GM19043 (cell line): ENCODE data around the gene ALG1.
"Not testable (repeated sequence)": the region's sequence is repeated elsewhere in the genome, so short reads cannot be mapped to it uniquely, and the experiment has no call there.

Experiments
- ATAC-seq: cut with Tn5 transposase; IDR thresholded peaks from one replicate; pipeline ENCODE4 v1.9.1; 2021; ENCODE audit warnings: low read depth; ENCODE audit not compliant: unreplicated experiment

ALG1 gene

DNA sequence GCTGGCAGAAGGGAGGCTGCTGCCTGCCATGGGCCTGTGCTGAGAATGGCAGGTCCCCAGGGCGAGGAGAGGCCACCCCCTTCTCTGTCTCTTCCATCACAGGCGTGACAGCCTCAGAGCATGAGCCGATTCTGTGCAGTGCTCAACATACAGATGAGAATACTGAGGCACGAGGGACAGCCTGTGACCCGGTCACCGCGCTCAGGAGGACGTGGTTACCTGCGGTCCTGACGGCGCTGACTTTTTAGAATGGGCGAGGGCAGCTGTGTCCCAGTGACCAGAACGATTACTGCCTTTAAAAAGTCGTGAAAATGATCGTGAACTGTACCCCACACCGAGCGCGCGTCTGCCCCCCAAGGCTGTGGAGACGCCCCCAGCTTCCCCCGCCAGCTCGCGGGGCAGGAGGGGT is 25.4 kb downstream of the ALG1 start:
- not testable (repeated sequence) for ATAC-seq

DNA sequence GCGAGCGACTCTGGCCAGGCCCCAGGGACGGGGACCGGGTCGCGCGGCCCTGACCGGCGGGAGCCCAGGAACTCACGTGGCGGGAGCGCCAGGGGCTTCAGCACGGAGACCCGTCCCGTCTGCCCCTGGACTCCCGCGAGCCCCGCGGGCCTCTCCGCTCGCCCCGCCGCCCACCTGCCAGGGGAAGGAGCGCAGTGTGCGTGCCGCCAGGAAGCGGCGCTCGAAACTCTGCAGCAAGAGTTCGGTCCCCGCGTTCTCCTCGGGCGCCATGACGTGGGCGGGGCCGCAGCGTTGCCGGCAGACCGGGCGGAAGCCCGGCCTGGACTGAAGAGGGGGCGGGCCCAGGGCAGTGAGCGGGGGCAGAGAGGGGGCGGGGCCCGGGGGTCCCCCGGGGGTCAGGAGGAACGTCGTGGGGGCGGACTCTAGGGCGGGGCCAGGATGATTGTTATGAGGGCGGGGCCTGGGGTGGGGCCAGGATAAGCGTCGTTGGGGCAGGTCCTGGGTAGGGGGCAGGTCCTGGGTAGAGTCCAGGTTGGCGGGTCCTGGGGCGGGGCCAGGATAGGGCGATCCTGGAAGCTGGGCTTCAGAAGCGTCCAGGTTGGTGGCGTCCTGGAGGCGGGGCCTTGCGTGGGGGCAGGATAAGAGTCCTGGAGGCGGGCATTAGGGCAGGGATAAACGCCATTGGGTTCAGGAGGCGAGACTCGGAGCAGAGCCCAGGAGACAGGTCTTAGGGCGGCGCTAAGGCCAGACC is 26.0 kb downstream of the ALG1 start, which contains the start of gene EEF2KMT:
EEF2KMT (minus strand) TSS at position 326 of the 751 bp plus-strand sequence; CDS start at position 270, 56 bp downstream.
- ATAC-seq = peak; percentile 91

DNA sequence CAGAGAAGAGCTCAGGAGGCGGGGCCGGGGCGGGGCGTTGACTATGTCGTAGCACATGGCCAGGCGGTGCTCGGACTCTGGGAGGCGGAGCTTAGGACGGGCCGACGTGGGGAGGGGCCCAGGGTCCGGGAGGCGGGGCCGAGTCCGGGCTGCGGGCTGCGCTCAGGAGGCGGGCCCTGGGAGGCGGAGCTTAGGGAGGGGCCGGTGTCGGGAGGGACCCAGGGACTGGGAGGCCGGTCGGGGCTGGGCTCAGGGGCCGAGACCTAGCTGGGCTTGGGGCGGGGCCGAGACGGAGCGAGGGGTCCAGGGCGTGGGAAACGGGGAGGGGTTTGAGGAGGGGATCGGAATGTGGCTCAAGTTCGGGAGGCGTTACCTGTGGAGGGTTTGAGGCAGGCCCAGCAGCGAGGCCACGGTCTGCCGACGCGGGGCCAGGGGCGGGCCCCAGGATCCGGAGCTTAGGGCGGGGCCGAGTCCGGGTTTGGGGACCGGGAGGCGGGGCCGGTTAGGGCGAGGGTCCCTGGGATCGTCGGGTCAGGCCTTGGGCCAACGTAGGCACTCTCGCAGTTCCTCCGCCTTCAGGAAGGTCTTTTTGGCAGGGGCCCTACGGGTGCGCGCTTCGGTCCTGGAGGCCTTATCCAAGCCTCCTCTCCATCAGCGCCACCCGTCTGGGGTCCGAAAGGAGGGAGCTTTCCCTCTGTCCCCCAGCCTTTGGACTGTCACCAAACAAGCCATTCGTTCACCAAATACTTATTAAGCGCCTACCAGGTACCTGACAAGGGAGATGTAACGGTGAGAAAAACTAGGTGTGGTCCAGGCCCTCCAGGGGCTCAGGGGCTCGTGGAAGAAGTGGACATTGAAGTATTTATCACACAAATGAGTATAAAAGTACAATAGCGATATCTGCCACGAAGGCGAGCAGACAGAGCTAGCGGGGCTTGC is 26.8 kb downstream of the ALG1 start:
- peak; percentile 56 for ATAC-seq

DNA sequence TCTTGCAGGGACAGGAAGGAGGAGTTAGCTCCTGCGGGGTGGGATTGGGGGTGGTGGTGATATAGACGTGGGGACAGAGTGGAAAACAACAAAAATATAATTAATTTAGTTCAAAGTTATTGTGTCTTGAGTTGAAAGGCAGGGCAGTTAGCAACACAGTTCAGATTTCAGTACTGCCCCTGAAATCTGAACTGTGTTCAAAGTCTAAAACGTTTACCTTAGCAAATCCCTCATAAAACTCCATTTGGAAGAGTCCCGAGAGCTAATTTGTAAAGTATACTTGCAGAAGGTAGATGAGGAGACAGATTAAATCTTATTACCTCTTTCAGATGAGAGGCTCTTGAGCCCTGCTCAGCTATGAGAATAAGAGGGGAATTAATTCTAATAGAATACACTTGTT is 27.5 kb downstream of the ALG1 start:
- ATAC-seq = not testable (repeated sequence)

DNA sequence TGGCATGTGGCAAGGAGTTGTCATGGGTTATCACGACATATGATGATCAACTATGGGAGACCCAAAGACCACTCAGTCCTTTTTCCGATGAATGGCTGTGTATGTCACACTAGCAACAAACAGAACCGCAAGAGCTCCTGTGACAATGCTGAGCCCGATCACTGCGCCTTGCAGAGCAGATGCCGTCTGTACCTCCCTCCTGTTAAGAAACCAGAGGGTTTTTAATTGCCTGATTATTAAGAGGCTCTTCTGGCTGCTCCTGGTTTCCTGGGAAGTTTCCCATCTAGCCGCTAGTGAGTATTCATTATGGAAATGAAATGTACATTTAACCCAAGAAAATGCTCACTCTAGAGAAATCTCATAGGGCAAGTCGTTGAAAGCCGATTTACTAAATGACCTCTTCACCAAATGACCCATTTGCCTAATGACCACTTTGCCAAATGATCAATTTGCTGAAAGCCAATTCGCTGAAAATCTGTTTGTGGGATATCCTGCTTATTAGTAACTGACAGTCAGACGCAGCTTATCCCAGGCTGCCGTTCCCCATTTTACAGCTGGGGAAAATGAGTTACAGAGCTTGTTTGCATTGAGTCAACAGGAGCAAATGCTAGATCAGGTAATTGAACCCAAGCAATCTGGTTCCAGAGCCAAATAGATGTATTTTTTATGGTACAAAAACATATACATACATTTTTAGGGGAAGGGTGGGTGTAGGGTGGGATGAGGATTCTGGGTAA is 31.8 kb downstream of the ALG1 start:
- ATAC-seq = not testable (repeated sequence)

DNA sequence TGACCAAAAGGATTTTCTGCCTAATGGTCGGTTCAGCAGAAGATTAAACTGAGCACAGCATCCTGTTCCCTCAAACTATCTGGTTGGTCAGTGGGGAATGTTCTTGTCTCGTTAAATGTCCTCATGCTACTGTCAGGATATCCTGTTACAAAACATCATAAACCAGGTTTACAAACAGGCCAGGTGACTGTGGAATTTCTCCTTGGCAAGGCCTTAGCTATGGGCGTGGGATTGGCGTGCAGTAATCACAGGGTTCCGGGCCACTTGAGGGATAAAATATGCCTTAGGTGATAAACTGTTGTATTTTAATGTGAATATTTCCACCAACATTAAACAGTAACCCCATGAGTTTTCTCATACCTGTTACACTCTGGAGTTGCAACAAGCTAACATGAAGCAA is 33.4 kb downstream of the ALG1 start:
- ATAC-seq = not testable (repeated sequence)

DNA sequence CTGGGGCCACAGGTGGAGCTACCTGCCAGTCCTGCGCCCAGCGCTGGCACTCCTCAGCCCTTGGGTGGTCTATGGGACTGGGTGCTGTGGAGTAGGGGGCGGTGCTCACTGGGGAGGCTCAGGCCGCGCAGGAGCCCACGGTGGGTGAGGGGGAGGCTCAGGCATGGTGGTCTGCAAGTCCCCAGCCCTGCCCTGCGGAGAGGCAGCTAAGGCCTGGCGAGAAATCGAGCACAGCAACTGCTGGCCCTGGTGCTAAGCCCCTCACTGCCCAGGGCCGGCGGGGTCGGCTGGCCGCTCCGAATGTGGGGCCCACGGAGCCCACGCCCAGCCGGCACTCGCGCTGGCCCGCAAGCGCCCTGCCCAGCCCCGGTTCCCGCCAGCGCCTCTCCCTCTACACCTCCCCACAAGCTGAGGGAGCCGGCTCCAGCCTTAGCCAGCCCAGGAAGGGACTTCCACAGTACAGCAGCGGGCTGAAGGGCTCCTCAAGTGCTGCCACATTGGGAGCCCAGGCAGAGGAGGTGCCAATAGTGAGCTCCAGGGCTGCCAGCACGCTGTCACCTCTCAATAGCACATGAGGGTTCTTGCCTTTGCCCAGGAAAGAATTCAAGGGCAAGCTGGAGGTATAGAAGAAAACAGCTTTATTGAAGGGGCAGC is 37.0 kb downstream of the ALG1 start:
- ATAC-seq = no peak

DNA sequence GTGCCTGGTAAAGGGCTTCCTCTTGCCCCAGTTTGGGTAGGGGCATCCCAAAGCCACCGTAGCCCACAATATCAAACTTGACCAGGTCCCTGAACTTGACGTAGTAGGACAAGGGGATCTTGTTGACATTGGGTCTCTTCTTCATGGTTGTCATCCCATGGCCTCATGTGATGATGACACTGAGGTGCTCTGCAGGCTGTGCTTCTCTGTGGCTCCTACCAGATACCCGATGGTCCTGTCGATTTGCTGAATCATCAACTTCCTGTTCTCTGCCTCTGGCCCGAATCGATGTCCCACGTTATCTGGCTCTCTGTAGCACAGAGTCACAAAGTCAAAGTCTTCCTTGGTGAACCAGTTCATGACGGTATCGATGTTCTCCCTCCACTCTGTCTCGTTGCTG is 39.3 kb downstream of the ALG1 start:
- not testable (repeated sequence) for ATAC-seq

DNA sequence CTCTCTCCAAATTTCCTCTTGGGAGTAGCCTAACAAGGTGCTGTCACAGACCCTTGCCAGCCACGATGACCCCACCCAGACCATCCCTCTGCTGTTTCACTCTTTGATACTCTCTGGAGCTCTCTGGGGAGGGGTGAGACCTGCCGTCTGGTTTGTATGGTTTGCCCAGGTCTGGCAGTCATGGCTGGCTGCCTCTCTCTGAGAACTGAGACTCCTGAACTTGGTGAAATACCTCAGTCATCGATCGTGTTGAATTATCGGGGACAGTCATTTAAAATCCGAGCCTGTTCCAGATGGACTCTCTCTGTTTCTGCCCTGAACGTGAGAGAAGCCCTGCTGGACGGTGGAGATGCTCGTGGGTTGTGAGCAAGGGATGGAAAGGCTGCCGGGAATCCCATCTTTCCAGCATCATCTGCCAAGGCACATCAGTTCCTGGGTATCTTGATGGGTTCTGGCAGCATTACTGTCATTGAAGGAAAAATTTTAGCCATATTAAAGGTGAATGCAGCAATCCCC is 45.2 kb downstream of the ALG1 start:
- not testable (repeated sequence) for ATAC-seq

DNA sequence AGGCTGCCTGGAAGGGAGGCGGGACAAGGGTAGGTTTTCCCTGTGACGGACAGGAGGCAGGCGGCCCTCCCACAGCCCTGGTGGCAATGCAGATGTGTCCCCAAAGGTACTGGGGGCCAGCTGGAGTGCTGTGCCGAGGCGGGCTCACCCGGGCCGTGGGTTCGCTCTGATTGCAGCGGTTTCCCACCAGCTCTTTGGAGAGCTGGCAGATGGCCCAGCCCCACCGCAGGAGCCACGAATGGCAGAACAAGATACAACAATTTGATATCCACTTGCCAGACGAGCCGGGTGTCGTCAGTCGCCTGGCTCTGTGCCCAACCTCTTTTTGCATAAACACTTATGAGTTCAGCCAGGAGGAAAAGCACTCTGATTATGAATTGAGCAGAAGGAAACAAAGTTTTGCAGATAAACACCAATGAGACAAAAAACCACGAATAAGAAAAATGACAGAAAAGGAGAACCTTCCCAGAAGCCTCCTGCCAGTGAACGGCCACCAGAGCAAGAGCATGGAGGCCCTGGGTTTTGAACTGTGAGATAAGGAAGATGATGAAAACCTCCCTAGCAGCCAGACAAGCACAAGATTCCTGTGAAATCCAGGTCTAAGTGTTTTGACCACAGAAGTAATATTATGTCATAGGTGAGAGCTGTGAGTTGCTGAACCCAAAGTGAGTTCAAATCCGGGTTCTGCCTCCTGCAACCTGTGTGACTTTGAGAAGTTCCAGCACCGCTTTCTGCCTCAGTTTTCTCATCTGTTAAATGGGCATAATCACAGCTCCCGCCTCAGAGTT is 45.9 kb downstream of the ALG1 start:
- not testable (repeated sequence) for ATAC-seq

DNA sequence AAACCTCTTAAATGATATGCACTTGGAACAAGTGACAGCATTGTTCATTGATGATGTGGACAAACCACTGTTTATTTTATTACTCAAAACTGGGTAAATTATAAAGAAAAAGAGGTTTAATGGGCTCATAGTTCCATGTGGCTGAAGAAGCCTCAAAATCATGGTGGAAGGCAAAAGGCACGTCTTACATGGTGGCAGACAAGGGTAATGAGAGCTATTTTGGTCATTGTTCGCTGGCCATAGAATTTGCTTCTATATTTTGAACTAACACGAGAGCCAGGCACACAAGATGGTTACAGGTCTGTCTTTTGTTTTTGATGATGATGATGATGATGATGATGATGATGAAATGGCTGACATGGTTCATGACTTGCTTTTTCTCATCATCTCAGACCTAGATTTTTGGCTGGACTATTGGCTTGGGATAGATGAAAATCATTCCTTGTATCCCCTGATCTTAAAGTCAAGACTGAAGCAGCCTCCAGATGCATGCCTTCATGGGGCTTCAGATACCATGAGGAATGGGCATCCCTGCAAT is 59.9 kb downstream of the ALG1 start:
- not testable (repeated sequence) for ATAC-seq

DNA sequence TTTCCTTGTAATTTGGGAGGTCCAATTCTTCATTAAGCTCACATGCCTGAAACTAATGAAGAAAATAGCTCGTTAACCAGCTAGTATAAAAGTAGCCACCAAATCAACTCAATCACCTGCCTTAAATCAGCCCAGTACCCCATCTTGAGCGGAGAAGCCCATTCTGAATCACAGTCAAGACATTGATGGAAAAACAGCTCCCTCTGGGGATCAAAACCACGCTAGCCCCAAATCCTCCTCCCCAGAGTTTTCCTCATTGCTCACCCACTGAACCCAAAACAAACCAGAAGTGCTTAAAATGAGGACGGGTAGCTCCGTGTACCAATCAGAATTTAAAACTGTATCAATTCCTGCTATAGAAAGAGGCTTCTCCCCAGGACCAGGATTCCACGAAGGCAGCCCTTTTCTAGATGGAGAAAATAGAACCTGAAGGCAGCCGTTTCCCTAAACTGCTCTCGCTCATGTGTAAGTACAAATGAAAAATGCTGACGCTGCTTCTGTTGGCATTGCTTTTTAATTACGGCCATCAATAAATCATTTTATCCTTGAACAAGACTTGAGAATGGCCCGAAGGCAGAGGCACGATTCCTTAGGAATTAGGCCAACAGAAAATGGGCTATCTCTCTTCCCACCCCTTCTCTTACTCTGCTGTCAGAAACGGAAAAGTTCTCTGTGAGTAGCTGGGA is 61.4 kb downstream of the ALG1 start:
- ATAC-seq = not testable (repeated sequence)

DNA sequence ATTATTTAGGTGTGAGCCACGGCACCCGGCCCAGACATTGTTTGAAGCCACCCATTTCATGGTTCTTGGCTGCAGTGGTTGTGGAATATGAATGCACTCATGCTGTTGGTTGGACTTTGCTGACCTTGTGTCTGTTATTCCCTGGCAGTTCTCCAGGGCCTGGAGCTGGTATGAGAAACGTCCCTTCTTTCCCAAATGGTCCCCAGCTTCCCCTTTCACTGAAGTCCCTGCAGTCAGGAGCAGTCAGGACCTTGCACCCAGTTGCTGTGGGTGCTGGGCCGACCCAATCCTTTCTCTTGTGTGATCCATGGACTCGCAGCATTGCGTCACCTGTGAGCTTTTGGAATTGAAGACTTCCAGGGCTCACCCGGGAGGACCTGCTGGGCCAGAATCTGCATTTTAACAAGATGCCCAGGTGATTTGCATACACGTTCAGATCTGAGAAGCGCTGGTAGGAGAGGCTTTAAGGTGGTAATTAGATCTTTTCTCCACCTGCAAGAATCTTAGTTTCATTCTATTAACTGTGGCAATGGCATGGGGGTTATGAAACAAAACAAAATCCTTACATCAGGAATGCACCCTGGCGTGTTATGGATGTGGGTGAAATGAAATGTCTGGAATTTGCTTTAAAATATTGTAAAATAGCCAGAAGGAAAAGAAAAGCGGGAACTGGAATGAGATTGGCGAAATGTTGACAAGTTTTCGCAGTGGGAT is 63.3 kb downstream of the ALG1 start:
- not testable (repeated sequence) for ATAC-seq
